T-helper 1 cell (primary cell): Measurements from ENCODE around the gene LUC7L.
"Not testable (repeated sequence)": the region's sequence is repeated elsewhere in the genome, so short reads cannot be mapped to it uniquely, and the experiment has no call there.

Experiments
- DNase-seq, 5 donors: peaks; one replicate each; pipeline ENCODE4 v3.0.0-alpha.2; 2012 to 2020
- total RNA-seq, 4 donors: gene quantifications; one replicate each; lab custom pipeline; 2026; lab: John Stamatoyannopoulos, UW

The LUC7L gene, protein sequence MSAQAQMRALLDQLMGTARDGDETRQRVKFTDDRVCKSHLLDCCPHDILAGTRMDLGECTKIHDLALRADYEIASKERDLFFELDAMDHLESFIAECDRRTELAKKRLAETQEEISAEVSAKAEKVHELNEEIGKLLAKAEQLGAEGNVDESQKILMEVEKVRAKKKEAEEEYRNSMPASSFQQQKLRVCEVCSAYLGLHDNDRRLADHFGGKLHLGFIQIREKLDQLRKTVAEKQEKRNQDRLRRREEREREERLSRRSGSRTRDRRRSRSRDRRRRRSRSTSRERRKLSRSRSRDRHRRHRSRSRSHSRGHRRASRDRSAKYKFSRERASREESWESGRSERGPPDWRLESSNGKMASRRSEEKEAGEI
- 123 to 161 (median 137) reads per million in 4 donors for total RNA-seq

GRCh38 chr16:228852-229730, at the start of gene LUC7L:
Gene LUC7L (minus strand): TSS chr16:229449. CDS start chr16:229339, 110 bp downstream.
- peak; percentile 64 to 83 (median 79) for DNase-seq

- peak in 3 of 5 donors; percentile 25 to 44 (median 39) for DNase-seq
Measured at GRCh38 chr16:278863-279366, 49.7 kb upstream of the LUC7L start.

DNA sequence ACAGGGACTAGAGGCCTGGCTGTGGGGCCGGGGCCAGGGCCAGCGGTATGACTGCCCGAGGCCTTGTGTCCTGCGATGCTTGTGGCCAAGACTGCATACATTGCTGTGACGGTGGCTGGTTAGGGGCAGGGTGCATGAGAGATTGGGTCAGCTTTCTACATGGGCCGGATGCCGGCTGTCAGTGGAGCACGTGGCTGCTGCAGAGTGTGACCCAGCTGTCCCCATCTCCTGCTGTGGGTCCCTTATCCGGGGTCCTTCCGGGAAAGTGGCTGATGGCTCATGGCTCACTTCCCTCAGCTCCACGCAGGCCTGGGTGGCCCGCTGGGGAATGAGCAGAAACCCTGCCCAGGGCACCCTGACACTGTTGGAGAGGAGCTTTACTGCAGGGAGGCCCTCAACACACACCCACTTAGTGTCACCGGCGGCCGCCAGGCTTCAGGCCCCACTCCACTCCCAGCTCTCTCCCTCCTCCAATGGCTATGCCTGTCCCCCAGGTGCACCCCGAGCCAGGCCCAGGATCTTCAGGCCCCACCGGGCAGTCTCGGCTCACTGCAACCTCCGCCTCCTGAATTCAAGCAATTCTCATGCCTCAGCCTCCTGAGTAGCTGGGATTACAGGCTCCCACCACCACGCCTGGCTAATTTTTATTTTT, 47.3 kb upstream of the LUC7L start:
- no peak for DNase-seq

DNA sequence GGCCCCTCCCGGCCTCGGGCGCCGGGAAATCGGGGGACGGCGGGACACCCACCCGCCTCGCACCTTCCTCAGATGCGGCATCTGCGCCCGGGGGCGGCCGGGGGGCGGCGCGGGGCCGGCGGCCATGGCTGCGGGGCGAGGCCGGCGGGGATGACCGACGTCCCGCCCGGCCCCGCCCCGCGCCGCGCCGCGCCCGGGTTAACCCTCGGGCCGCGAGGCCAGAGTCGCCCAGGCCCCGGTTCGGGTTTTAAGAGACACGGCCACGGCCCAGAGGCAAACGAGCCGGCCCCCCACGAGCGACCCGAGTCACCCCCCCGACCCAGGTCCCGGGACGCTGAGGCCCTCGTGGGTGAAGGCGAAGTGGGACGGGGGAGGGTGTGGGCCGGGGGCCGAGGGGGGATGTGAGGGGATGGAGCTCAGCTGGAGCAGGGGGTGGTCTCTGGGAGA, 46.6 kb upstream of the LUC7L start, which contains the start of gene RGS11:
RGS11 (minus strand) TSS at position 159 of the 447 bp plus-strand sequence; CDS start at position 126, 33 bp downstream.
- no peak for DNase-seq

DNA sequence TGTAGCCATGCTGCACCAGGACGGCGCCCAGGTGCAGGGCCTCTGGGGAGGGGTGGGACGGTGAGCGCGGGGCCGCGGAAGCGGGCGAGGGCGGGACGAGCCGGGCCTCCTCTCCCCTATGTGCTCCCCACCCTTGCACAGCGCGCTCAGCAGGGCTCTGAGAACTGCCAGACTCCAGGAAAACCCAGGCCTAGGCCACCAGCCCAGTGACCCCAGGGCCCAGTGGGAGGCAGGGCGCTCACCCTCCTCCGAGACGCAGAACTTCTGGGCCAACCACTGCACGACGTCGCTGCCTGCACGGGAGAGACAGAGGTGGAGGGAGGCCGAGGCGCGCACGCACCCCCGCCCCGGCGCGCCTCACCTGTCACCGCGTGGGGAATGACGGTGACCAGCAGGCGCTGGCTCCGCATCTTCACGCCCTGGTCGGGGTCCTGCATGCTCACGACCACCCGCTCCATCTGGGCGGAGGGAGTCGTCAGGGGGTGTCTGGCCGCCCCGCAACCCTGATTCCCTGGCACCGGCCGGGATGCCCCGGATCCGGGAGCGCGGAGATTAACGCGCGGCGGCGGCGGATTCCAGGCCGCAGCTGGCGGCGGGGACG, 45.9 kb upstream of the LUC7L start:
- no peak for DNase-seq

DNA sequence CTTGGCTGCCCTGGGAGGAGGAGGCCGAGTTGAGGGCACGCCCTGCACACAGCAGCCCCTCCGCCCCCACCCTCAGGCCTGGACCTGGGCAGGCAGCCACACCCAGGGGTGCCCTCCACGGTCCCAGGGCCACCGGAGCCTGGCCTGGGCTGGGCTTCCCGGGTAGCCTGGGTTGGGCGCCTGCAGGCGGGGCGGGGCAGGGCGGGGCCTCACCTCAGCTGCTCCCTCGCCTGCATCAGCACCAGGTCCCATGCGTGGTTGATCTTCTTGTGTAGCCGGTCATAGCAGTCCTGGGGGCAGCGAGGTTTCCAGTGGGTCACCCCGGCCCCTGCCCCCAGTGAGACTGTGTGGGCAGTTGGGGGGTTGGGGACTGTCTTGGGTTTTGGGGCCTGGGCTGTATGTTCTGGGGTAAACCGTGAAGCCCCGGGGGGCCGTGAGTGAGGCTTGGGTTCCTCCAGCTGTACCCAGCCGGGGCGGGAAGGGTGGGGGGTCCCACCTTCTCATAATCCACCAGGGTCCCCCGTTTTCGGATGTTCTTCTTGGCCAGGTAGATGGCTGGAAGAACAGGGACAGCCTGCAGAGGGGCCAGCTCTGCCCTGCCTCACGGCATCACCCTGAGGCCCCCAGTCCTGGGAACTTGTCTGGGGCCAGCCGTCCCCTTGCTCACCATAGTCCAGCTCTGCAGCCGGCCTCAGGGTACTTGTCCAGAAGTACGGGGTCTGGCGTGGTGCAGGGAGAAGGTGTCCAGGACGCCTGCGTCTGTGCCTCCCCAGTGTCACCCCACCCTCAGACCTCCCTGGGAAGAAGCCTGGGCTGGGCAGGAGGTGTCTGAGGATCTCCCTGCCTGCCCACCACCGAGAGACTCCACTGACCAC, 44.5 kb upstream of the LUC7L start:
- DNase-seq: no peak

- DNase-seq: no peak
Measured at GRCh38 chr16:272633-273546, 43.6 kb upstream of the LUC7L start.

DNA sequence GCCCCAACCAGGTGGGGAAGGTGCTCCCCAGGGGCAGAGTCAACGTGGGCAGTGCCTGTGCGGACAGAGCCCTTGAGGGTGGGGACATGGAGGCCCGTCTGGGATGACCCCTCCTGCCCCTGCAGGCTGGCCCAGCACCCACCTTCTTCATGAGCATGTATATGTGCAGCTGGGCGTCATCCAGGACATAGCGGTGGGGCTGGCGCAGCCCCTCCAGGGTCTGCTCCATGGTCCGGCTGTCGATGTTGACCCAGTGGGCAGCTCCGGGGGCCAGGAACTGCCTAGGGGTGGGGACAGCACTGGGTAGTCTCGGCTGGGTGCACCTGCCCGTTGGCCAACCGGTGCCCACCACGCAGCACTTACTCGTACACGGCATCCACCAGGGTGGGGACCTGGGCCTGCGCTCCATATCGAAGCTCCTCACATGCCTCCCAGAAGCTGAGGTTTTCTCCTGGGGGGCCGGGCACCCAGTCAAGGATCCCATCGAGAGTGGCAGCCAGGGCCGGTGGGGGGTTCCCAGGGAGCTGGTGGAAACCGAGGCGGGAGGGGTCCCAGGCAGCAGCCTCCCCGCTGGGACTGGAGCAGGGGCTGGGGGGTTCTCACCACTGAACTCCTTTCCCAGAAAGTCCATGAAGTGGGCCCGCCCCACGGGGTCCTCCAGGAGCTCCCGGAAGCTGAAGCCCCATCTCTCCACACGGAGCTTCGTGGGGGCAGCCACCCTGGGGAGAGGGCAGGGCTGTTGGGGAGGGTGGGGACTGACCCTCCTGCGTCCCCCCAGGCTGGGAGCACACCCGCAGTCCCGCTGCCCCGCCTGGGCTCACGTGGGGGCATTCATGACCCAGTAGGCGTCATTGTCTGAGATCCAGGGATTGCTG, 41.4 kb upstream of the LUC7L start:
- DNase-seq: no peak

GRCh38 chr16:269061-269796, 40.0 kb upstream of the LUC7L start:
- DNase-seq: no peak

DNA sequence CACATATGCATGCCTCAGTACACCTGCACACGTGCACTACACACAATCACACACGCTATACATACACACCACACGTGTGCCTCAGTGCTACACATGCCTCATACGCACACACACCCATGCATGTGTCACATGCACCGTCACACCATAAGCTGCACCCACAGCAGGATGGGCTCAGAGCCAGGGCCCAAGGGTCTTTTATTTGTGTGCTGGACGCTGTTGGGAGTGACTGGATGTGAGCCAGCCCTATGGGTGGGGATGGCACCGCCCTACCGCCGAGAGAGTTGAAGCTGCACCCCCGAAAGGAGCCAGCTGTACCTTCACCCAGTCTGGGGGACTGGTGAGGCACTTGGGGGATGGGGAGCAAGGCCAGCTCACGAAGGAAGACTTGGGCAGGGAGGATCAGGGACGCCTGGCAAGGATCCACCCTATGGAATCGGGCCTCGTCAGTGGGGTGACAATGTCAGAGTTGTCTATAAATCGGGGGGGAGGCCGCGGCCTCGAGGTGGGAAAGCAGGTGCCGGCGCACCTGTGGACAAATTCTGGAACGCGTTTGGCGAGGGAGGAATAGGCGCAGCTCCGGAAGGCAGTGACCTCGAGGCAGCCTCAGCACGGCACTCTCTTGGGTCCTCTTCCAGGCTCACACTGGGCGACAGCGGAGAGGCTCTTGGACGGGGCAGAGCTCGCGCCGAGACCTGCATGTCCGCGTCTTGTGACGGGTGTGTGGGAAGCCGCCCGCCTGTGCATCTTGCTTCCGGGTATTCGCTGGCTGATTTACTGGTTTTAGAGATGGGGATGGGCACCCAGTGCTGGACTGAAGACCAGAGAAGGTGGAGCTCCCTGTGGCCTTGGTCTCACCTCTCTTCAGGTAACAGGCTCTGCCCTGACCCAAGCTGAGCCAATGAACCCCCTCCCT, 39.1 kb upstream of the LUC7L start:
- DNase-seq: no peak

DNA sequence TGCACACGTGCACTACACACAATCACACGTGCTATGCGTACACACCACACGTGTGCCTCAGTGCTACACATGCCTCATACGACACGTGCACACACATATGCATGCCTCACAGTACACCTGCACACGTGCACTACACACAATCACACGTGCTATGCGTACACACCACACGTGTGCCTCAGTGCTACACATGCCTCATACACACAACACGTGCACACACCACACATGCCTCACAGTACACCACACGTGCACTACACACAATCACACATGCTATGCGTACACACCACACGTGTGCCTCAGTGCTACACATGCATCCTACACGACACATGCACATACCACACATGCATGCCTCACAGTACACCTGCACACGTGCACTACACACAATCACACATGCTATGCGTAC, 38.3 kb upstream of the LUC7L start:
- not testable (repeated sequence) for DNase-seq

DNA sequence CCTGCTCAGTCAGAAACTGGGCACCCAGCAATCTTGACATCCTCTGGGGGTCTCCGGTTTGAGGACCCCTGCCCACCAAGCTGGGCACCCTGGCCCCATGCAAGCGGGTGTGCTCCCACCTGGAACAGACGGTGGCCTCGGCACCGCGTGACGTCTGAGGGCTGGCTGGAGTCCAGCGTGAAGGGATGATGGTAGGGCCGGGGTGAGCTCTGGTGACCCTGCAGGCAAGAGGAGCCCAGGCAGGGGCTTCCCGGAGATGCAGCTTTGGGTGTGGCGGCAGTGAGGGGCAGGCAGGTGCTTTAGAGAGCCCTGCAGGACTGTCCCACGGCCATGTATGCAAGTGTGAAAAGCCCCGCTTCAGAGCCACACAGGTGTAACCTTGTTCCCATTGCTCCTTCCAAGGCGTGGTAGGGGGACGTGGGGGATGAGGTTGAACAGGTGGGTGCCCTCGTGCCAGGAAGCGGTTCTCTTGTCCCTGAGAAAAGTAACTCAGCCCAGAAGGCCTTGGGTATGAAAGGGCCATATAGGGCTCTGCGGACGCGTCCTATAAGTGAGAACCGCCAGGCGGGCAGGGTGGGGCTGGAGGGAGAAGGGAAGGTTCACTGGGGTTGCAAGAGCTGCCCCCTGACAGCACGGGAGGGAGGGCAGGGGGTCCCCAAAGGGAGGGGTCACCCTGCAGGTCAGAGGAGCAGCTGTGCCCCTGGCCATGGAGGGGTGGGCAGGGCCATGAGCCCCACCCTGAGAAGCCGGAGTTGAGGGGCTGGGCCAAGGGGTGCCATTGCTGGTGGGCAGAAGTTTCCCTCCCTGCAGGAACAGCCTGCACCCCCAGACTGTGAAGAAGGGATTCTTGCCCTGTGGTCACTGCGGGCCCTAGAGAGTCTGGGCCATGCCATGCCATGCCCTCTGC, 37.3 kb upstream of the LUC7L start:
- no peak for DNase-seq

DNA sequence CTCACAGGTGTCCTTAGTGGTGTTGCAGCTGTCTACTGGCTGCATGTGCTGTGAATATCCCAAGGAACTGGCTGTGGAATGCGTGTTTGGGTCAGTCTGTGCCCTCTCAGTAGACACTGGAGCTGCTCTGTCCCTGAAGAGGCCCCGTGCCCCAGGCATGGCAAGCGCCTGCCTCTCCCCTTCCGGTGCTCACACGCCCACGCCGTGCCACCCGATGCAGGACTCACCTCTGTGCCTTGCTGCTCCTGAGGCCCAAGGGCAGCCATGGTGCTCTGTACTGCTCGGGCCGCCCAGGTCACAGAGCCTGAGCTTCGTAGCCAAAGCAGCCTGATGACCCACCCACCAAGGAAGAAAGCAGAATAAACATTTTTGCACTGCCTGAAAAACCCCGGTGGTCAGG, 36.5 kb upstream of the LUC7L start:
- DNase-seq: no peak

GRCh38 chr16:265002-265529, 35.8 kb upstream of the LUC7L start:
- DNase-seq: no peak

DNA sequence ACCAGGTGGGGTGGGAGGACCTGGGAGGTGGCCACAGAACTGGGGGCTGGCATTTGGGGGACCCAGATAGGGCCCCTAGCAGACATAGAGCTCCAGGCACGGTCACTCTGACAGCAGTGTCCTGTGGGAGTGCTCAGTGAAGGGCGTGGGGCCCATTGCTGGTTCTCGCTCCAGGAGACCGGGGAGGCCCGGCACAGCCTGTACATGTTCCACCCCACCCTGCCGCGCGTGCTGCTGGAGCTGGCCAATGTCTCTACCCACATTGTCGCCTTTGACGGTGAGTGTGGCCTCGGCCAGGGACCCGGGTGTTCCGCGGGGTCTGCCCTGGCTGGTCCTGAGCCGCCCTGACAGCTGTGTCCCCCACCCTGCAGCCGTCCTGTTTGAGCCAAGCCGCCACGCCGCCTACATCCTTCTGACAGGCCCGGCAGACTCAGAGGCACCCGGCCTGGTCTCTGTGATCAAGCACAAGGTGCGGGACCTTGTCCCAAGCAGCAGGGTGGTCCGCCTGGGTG, 35.2 kb upstream of the LUC7L start:
- DNase-seq: no peak

DNA sequence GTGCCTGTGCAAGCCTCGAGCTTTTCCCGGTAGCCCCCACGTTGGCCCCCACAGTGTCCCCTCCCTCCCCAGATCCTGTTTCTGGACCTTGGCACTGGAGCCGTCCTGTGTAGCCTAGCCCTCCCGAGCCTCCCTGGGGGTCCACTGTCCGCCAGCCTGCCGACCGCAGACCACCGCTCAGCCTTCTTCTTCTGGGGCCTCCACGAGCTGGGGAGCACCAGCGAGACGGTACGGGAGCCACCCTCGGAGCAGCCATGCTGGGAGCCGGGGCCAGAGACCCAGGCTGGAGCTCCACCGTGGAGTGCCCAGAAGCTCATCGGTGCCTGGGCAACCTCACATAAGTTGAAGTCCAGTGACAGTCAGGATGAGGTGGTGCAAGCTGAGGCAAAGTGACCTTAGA, 34.7 kb upstream of the LUC7L start:
- DNase-seq: no peak
